ENCODE measurements around the gene CD209.

CD209 gene

DNA sequence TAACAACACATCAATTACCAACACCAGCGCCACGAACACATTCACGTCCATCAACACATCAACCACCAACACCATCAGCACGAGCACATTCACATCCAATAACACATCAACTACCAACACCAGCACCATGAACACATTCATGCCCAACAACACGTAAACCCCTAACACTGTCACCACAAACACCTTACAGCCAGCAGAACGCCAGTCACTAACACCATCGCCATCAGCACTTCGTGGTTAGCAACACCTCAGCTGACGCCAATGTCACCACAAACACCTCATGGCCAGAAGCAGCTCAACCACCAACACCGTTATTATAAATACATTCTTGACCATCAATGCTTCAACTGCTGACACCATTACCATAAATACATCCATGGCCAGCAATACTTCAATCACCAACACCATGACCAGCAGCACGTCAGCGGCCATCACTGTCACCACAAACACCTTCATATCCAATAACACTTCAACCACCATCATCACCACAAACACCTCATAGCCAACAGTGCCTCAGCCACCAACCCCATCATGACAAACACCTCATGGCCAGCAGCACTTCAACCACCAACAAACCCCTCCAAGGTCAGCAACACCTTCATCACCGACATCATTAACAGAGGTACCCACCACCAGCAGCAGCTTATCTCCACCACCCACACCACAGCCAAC, 54.8 kb downstream of the CD209 start:
- ChIA-PET POLR2A (ENCODE audit: low non-redundant PET) (interaction anchor here (0.6 kb wide), 1 partner anchor 190 kb away, joined by 7 read pairs; no protein-coding TSS in a partner anchor), CTCF (no interaction called here)
- no peak for DNase-seq (ENCODE audit: low spot score)
- no peak for TF ChIP-seq CTCF (conservative IDR thresholded peaks at IDR 0.05; ENCODE audit: low read depth)
- H3K27ac ChIP-seq: no peak overlapping the region

DNA sequence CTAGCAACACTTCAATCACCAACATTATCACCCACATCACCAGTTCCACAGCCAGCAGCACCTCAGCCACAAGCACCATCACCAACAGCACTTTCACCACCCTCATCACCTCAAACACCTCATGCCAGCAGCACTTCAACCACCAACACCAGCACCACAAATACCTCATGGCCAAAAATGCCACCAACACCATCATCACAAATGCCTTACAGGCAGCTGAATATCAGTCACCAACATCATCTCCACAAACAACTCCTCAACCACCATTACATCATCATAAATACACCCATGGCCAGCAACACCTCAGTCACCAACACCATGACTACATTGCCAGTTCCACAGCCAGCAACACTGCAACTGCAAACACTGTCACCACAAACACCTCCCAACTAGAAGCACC, 55.8 kb downstream of the CD209 start:
- no peak for DNase-seq (ENCODE audit: low spot score)
- no peak overlapping the region for H3K27ac ChIP-seq
- no peak for TF ChIP-seq CTCF (conservative IDR thresholded peaks at IDR 0.05; ENCODE audit: low read depth)
- CTCF ChIA-PET: no interaction called here
- POLR2A ChIA-PET (ENCODE audit: low non-redundant PET): no interaction called here

DNA sequence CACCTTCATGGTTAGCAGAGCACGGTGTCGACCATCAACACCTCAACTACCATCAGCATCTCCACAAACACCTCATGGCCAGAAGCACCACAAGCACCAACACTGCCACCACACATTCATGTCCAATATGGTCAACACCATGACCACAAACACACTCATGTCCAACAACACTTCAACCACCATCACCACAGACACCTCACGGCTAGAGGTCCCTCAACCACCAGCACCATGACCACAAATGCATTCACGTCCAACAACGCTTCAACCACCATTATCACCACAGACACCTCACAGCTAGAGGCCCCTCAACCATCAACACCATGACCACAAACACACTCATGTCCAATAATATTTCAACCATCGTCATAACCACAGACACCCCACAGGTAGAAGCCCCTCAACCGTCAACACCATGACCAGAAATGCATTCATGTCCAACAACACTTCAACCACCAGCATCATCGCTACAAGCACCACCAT, 56.5 kb downstream of the CD209 start:
- ChIA-PET POLR2A (ENCODE audit: low non-redundant PET) (no interaction called here), CTCF (no interaction called here)
- DNase-seq (ENCODE audit: low spot score): no peak
- H3K27ac ChIP-seq: no peak overlapping the region
- no peak for TF ChIP-seq CTCF (conservative IDR thresholded peaks at IDR 0.05; ENCODE audit: low read depth)

All from RWPE1 (cell line).